CD14-positive monocyte (primary cell): Measurements from ENCODE around the gene TMEM30B. TPM values are rescaled to one million over a fixed set of nuclear protein-coding genes. Genes with fewer than 3 reads are reported as not detected.
A peak's percentile ranks its signal among the peaks of the same experiment; 100 is the strongest.

ENCODE experiments used
- DNase-seq, 3 donors: peaks; one replicate each; pipeline ENCODE4 v3.0.0-alpha.2; 2011 to 2022
- H2AFZ ChIP-seq: 2 replicates; pipeline ENCODE4 v1.6.0; 2012; ENCODE audit warnings: mild to moderate bottlenecking, low read depth, low read length, inconsistent platforms; ENCODE audit not compliant: insufficient read depth, poor library complexity, severe bottlenecking
- H3K27ac ChIP-seq, 2 donors: 1 replicate in 1 of 2; 2 replicates in 1 of 2; pipeline ENCODE4 v1.5.1; 2012 to 2013; ENCODE audit warnings: low read length in 2 of 2, control low read depth in 1 of 2, inconsistent platforms in 1 of 2, low read depth in 1 of 2, mild to moderate bottlenecking in 1 of 2
- H3K27me3 ChIP-seq, 2 donors: one replicate each; pipeline versions ENCODE4 v1.6.0 to v1.6.1; 2011 to 2013; ENCODE audit warnings: low read length in 2 of 2; ENCODE audit not compliant: control insufficient read depth in 2 of 2, insufficient read depth in 2 of 2
- H3K36me3 ChIP-seq, 2 donors: replicated peaks in 1 of 2; 1 replicate in 1 of 2; 2 replicates in 1 of 2; pipeline versions ENCODE4 v1.5.1 to v1.6.1; 2012 to 2013; ENCODE audit warnings: low read length in 2 of 2, control low read depth in 1 of 2, inconsistent platforms in 1 of 2, mild to moderate bottlenecking in 1 of 2; ENCODE audit not compliant: insufficient read depth in 2 of 2, control insufficient read depth in 1 of 2
- H3K4me1 ChIP-seq, 2 donors: 1 replicate in 1 of 2; 2 replicates in 1 of 2; pipeline versions ENCODE4 v1.5.1 to v1.6.1; 2012 to 2013; ENCODE audit warnings: low read length in 2 of 2, control low read depth in 1 of 2, inconsistent platforms in 1 of 2, mild to moderate bottlenecking in 1 of 2, moderate library complexity in 1 of 2; ENCODE audit not compliant: insufficient read depth in 2 of 2, control insufficient read depth in 1 of 2
- H3K4me2 ChIP-seq: replicated peaks from 2 replicates; pipeline ENCODE3; 2012; ENCODE audit warnings: low read length, moderate library complexity, mild to moderate bottlenecking; ENCODE audit not compliant: poor library complexity, severe bottlenecking; ENCODE audit errors: extremely low read depth
- H3K4me3 ChIP-seq, 3 experiments: fragments of 200-600 bp in 1 of 3; sonication (generic) in 1 of 3; replicated peaks in 1 of 3; 1 replicate in 2 of 3; 2 replicates in 1 of 3; pipeline ENCODE4 v1.5.1; 2011 to 2013; ENCODE audit warnings: low read length in 3 of 3, mild to moderate bottlenecking in 3 of 3, control low read depth in 2 of 3, low read depth in 2 of 3, inconsistent platforms in 1 of 3, moderate library complexity in 1 of 3
- H3K79me2 ChIP-seq: 2 replicates; pipeline ENCODE4 v1.6.0; 2012; ENCODE audit warnings: mild to moderate bottlenecking, control low read depth, inconsistent platforms, low read length, moderate library complexity; ENCODE audit not compliant: insufficient read depth
- H3K9ac ChIP-seq: 2 replicates; pipeline ENCODE4 v1.6.0; 2017; ENCODE audit warnings: low read length, mild to moderate bottlenecking; ENCODE audit not compliant: insufficient read depth, poor library complexity, severe bottlenecking
- H3K9me3 ChIP-seq, 2 donors: replicated peaks in 1 of 2; 1 replicate in 1 of 2; 2 replicates in 1 of 2; pipeline versions ENCODE4 v1.5.1 to v1.6.1; 2012 to 2013; ENCODE audit warnings: low read length in 2 of 2, control low read depth in 1 of 2; ENCODE audit not compliant: control insufficient read depth in 1 of 2, insufficient read depth in 1 of 2
- H4K20me1 ChIP-seq: 2 replicates; pipeline ENCODE4 v1.6.0; 2012; ENCODE audit warnings: mild to moderate bottlenecking, low read length, control low read depth, moderate library complexity; ENCODE audit not compliant: insufficient read depth
- H3K27ac Mint-ChIP-seq, 7 donors: one replicate each; pipeline ENCODE4 v1.8.0; 2020; ENCODE audit warnings: mild to moderate bottlenecking in 7 of 7, mixed read lengths in 7 of 7, moderate library complexity in 6 of 7, inconsistent platforms in 2 of 7
- H3K27me3 Mint-ChIP-seq, 3 donors: one replicate each; pipeline ENCODE4 v1.8.0; 2021 to 2022; ENCODE audit warnings: low read depth in 3 of 3, mild to moderate bottlenecking in 3 of 3, mixed read lengths in 3 of 3, moderate library complexity in 3 of 3, inconsistent platforms in 1 of 3
- H3K36me3 Mint-ChIP-seq, 2 donors: one replicate each; pipeline ENCODE4 v1.8.0; 2020; ENCODE audit warnings: mixed read lengths in 2 of 2, inconsistent platforms in 1 of 2, mild to moderate bottlenecking in 1 of 2
- H3K4me1 Mint-ChIP-seq: one replicate; pipeline ENCODE4 v1.8.0; 2020; ENCODE audit warnings: mild to moderate bottlenecking, mixed read lengths
- H3K4me3 Mint-ChIP-seq, 2 donors: one replicate each; pipeline ENCODE4 v1.8.0; 2020; ENCODE audit warnings: mild to moderate bottlenecking in 2 of 2, mixed read lengths in 2 of 2, moderate library complexity in 1 of 2
- H3K9me3 Mint-ChIP-seq, 7 donors: one replicate each; pipeline ENCODE4 v1.8.0; 2020 to 2022; ENCODE audit warnings: mixed read lengths in 7 of 7, mild to moderate bottlenecking in 6 of 7, moderate library complexity in 6 of 7, inconsistent platforms in 2 of 7
- CTCF ChIP-seq: fragments of 200-600 bp; IDR thresholded peaks from one replicate; pipeline ENCODE4 v1.8.0; 2022; ENCODE audit warnings: antibody characterized with exemption, mild to moderate bottlenecking
- WGBS: methylation state at CpG from one replicate; pipeline ENCODE4 v1.1.5; 2013; ENCODE audit warnings: missing lambda C conversion rate; ENCODE audit not compliant: insufficient coverage; 5-methylcytosine and 5-hydroxymethylcytosine counted together
- intact Hi-C, 2 donors: fragments of 100-400 bp; cut with micrococcal nuclease; formaldehyde crosslinking; loops; one replicate each; pipeline versions ENCODE4 v1.15.0 to v1.15.1; 2023
- polyA plus RNA-seq, 3 donors: library from polyadenylated mRNA; depleted of rRNA in 1 of 3; unstranded in 2 of 3; stranded (reverse) in 1 of 3; fragments of 300-500 nt in 2 of 3; fragments of >200 nt in 1 of 3; fragmentation: Illumina TruSeq in 2 of 3; gene quantifications; 1 replicate in 2 of 3; 2 replicates in 1 of 3; pipeline ENCODE4 v1.2.3, GENCODE V29; 2012 to 2021

TMEM30B gene
- polyA plus RNA-seq, 3 donors, result not detected

GRCh38 chr14:61268812-61269211 lies 12.3 kb downstream of the TMEM30B start:
- H3K36me3 Mint-ChIP-seq, result no peaks in the 10 kb centered on the region
- Histone ChIP-seq H3K79me2 (no peaks in the 10 kb centered on the region), H3K36me3 (no peaks in the 10 kb centered on the region), H3K4me1 (peaks cover 4 to 5% of the 10 kb centered on the region in 2 donors), H3K9ac (no peak overlapping the region), H2AFZ (no peak overlapping the region), H3K4me3 (no peak overlapping the region), H3K4me2 (no peak overlapping the region), H4K20me1 (no peaks in the 10 kb centered on the region), H3K9me3 (no peaks in the 10 kb centered on the region), H3K27me3 (peaks cover 4 to 38% of the 10 kb centered on the region in 2 donors), H3K27ac (no peak overlapping the region)
- peaks cover 0 to 4% (median 0%) of the 10 kb centered on the region in 7 donors for H3K9me3 Mint-ChIP-seq
- H3K27me3 Mint-ChIP-seq, result peaks cover 28 to 53% (median 33%) of the 10 kb centered on the region in 3 donors
- no peak for DNase-seq
- H3K27ac Mint-ChIP-seq, result no peak overlapping the region
- TF ChIP-seq CTCF, result no peak
- no peak overlapping the region for H3K4me3 Mint-ChIP-seq
- intact Hi-C loops, result no loop called here
- H3K4me1 Mint-ChIP-seq, result peaks cover 4% of the 10 kb centered on the region
- WGBS, result no CpG with 5 or more reads among the region's 1 CpG

DNA sequence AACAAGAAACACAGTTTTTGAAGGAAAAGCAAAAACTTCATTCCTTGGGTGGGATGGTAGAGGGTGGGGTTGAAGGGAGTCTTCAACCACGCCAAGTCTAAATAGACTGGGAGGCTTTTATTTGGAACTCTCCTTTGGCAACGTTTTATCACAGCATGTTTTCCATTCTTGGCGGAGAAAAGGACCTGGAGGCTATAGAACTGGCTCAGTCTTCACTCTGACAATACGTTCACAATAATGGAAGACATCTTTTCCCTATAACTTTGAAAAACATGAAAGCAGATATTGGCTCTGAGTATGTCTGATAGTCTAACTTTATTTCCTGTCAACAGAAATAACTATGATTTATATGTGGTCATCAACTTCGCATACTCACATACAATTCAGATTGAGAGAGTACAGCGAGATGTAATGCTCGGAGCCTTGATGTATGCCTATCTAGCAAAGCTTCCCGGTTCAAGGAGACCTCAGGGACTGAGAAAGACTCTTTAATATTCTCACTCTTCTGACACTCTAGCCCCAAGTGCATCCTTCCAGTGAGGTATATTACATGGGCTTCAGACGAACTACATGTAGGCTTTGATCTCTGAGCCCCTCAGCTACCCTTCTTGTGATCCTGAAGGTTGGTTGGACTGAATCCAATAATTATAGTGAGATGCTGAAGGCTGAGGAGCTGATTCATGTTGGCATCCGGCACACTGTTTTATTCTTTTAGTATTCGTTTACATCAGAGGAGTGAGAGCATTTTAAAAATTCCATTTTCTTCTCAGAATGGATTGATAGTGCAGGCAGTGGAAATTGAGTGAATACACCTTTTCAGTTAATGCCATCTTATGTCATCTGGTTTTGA lies 14.0 kb downstream of the TMEM30B start:
- intact Hi-C loops, result no loop called here
- H2AFZ ChIP-seq, result no peak overlapping the region
- TF ChIP-seq CTCF, result no peak

More for the DNA sequence above, 14.0 kb downstream of the TMEM30B start:
- no peak overlapping the region for H3K27ac Mint-ChIP-seq
- no peak for DNase-seq
- peaks cover 30 to 42% (median 33%) of the 10 kb centered on the region in 3 donors for H3K27me3 Mint-ChIP-seq
- H3K9me3 Mint-ChIP-seq, result peaks cover 0 to 4% (median 0%) of the 10 kb centered on the region in 7 donors
- H3K4me3 Mint-ChIP-seq, result peak overlapping the region in 1 of 2 donors; percentile 37
- H3K36me3 Mint-ChIP-seq, result no peaks in the 10 kb centered on the region
- no peak overlapping the region for H3K27ac ChIP-seq
- no peaks in the 10 kb centered on the region for H3K9me3 ChIP-seq
- H3K9ac ChIP-seq, result no peak overlapping the region
- H3K36me3 ChIP-seq, result no peaks in the 10 kb centered on the region
- H3K4me1 Mint-ChIP-seq, result peaks cover 4% of the 10 kb centered on the region
- no peak overlapping the region for H3K4me2 ChIP-seq
- H3K4me3 ChIP-seq, result no peak overlapping the region
- peaks cover 4 to 5% of the 10 kb centered on the region in 2 donors for H3K4me1 ChIP-seq
- no peaks in the 10 kb centered on the region for H3K79me2 ChIP-seq
- H4K20me1 ChIP-seq, result no peaks in the 10 kb centered on the region
- WGBS, result 75% methylated on average over 4 of the region's 11 CpGs
- H3K27me3 ChIP-seq, result peaks cover 4 to 31% of the 10 kb centered on the region in 2 donors
